Measurements from ENCODE around the gene WDR81. TPM values are rescaled to one million over a fixed set of nuclear protein-coding genes. Genes with fewer than 3 reads are reported as not detected.

Gene WDR81
- total RNA-seq, 1 donor from 2014 or later = 10.4 TPM

GRCh38 chr17:1750628-1751027 is 26.1 kb downstream of the WDR81 start:
- Histone ChIP-seq H3K27ac (ENCODE audit: low read depth, low read length) (no peak overlapping the region), H3K4me3 (ENCODE audit: low read length in 3 of 3) (no peak overlapping the region), H3K9me3 (ENCODE audit: control insufficient read depth in 3 of 3, low read length in 3 of 3) (no peaks in the 10 kb centered on the region), H3K4me1 (ENCODE audit: control insufficient read depth in 3 of 3, insufficient read depth in 3 of 3, low read length in 3 of 3) (peaks cover 9 to 18% (median 13%) of the 10 kb centered on the region in 3 donors), H3K27me3 (ENCODE audit: control insufficient read depth in 3 of 3, insufficient read depth in 3 of 3, low read length in 3 of 3) (no peaks in the 10 kb centered on the region), H3K9ac (ENCODE audit: low read depth in 1 of 3, low read length in 3 of 3) (no peak overlapping the region), H3K36me3 (ENCODE audit: control insufficient read depth in 3 of 3, insufficient read depth in 3 of 3, low read length in 3 of 3) (no peaks in the 10 kb centered on the region)

GRCh38 chr17:1752425-1753262 is 28.1 kb downstream of the WDR81 start:
- Histone ChIP-seq H3K27me3 (ENCODE audit: control insufficient read depth in 3 of 3, insufficient read depth in 3 of 3, low read length in 3 of 3) (no peaks in the 10 kb centered on the region), H3K4me3 (ENCODE audit: low read length in 3 of 3) (no peak overlapping the region), H3K9me3 (ENCODE audit: control insufficient read depth in 3 of 3, low read length in 3 of 3) (no peaks in the 10 kb centered on the region), H3K27ac (ENCODE audit: low read depth, low read length) (no peak overlapping the region), H3K36me3 (ENCODE audit: control insufficient read depth in 3 of 3, insufficient read depth in 3 of 3, low read length in 3 of 3) (no peaks in the 10 kb centered on the region), H3K4me1 (ENCODE audit: control insufficient read depth in 3 of 3, insufficient read depth in 3 of 3, low read length in 3 of 3) (peaks cover 13 to 16% (median 14%) of the 10 kb centered on the region in 3 donors), H3K9ac (ENCODE audit: low read depth in 1 of 3, low read length in 3 of 3) (no peak overlapping the region)

GRCh38 chr17:1753767-1754429 is 29.4 kb downstream of the WDR81 start:
- H3K4me3 ChIP-seq (ENCODE audit: low read length in 3 of 3) = no peak overlapping the region
- no peaks in the 10 kb centered on the region for H3K36me3 ChIP-seq (ENCODE audit: control insufficient read depth in 3 of 3, insufficient read depth in 3 of 3, low read length in 3 of 3)
- no peak overlapping the region for H3K9ac ChIP-seq (ENCODE audit: low read depth in 1 of 3, low read length in 3 of 3)
- no peaks in the 10 kb centered on the region for H3K9me3 ChIP-seq (ENCODE audit: control insufficient read depth in 3 of 3, low read length in 3 of 3)
- H3K27ac ChIP-seq (ENCODE audit: low read depth, low read length) = no peak overlapping the region
- peaks cover 13 to 16% (median 14%) of the 10 kb centered on the region in 3 donors for H3K4me1 ChIP-seq (ENCODE audit: control insufficient read depth in 3 of 3, insufficient read depth in 3 of 3, low read length in 3 of 3)
- H3K27me3 ChIP-seq (ENCODE audit: control insufficient read depth in 3 of 3, insufficient read depth in 3 of 3, low read length in 3 of 3) = no peaks in the 10 kb centered on the region

- Histone ChIP-seq H3K27ac (ENCODE audit: low read depth, low read length) (no peak overlapping the region), H3K9ac (ENCODE audit: low read depth in 1 of 3, low read length in 3 of 3) (no peak overlapping the region), H3K4me1 (ENCODE audit: control insufficient read depth in 3 of 3, insufficient read depth in 3 of 3, low read length in 3 of 3) (peaks cover 13 to 16% (median 14%) of the 10 kb centered on the region in 3 donors)
Observed at GRCh38 chr17:1754430-1755112, 30.1 kb downstream of the WDR81 start.

GRCh38 chr17:1755252-1755826 is 30.8 kb downstream of the WDR81 start:
- H3K4me1 ChIP-seq (ENCODE audit: control insufficient read depth in 3 of 3, insufficient read depth in 3 of 3, low read length in 3 of 3) = peaks cover 13 to 16% (median 14%) of the 10 kb centered on the region in 3 donors
- H3K36me3 ChIP-seq (ENCODE audit: control insufficient read depth in 3 of 3, insufficient read depth in 3 of 3, low read length in 3 of 3) = no peaks in the 10 kb centered on the region
- H3K27me3 ChIP-seq (ENCODE audit: control insufficient read depth in 3 of 3, insufficient read depth in 3 of 3, low read length in 3 of 3) = no peaks in the 10 kb centered on the region
- peak overlapping the region; percentile 1 for H3K27ac ChIP-seq (ENCODE audit: low read depth, low read length)
- H3K4me3 ChIP-seq (ENCODE audit: low read length in 3 of 3) = peak overlapping the region in 2 of 3 donors; percentile 10 to 29
- H3K9ac ChIP-seq (ENCODE audit: low read depth in 1 of 3, low read length in 3 of 3) = peak overlapping the region; percentile 32 to 68 (median 51)
- no peaks in the 10 kb centered on the region for H3K9me3 ChIP-seq (ENCODE audit: control insufficient read depth in 3 of 3, low read length in 3 of 3)

More at GRCh38 chr17:1754430-1755112, 30.1 kb downstream of the WDR81 start:
- H3K4me3 ChIP-seq (ENCODE audit: low read length in 3 of 3) = no peak overlapping the region
- no peaks in the 10 kb centered on the region for H3K27me3 ChIP-seq (ENCODE audit: control insufficient read depth in 3 of 3, insufficient read depth in 3 of 3, low read length in 3 of 3)
- H3K9me3 ChIP-seq (ENCODE audit: control insufficient read depth in 3 of 3, low read length in 3 of 3) = no peaks in the 10 kb centered on the region
- no peaks in the 10 kb centered on the region for H3K36me3 ChIP-seq (ENCODE audit: control insufficient read depth in 3 of 3, insufficient read depth in 3 of 3, low read length in 3 of 3)

- peak overlapping the region; percentile 32 to 68 (median 51) for H3K9ac ChIP-seq (ENCODE audit: low read depth in 1 of 3, low read length in 3 of 3)
- peaks cover 13 to 16% (median 14%) of the 10 kb centered on the region in 3 donors for H3K4me1 ChIP-seq (ENCODE audit: control insufficient read depth in 3 of 3, insufficient read depth in 3 of 3, low read length in 3 of 3)
- H3K27ac ChIP-seq (ENCODE audit: low read depth, low read length) = peak overlapping the region; percentile 1
- H3K27me3 ChIP-seq (ENCODE audit: control insufficient read depth in 3 of 3, insufficient read depth in 3 of 3, low read length in 3 of 3) = no peaks in the 10 kb centered on the region
- H3K9me3 ChIP-seq (ENCODE audit: control insufficient read depth in 3 of 3, low read length in 3 of 3) = no peaks in the 10 kb centered on the region
- H3K4me3 ChIP-seq (ENCODE audit: low read length in 3 of 3) = peak overlapping the region in 2 of 3 donors; percentile 10 to 45
- H3K36me3 ChIP-seq (ENCODE audit: control insufficient read depth in 3 of 3, insufficient read depth in 3 of 3, low read length in 3 of 3) = no peaks in the 10 kb centered on the region
Observed at GRCh38 chr17:1755827-1756262, 31.3 kb downstream of the WDR81 start.

- Histone ChIP-seq H3K9ac (ENCODE audit: low read depth in 1 of 3, low read length in 3 of 3) (no peak overlapping the region), H3K27ac (ENCODE audit: low read depth, low read length) (no peak overlapping the region), H3K9me3 (ENCODE audit: control insufficient read depth in 3 of 3, low read length in 3 of 3) (no peaks in the 10 kb centered on the region)
Observed at GRCh38 chr17:1758807-1759206, 34.3 kb downstream of the WDR81 start.

GRCh38 chr17:1759529-1759928 is 35.0 kb downstream of the WDR81 start:
- Histone ChIP-seq H3K4me1 (ENCODE audit: control insufficient read depth in 3 of 3, insufficient read depth in 3 of 3, low read length in 3 of 3) (peaks cover 28 to 48% (median 31%) of the 10 kb centered on the region in 3 donors), H3K36me3 (ENCODE audit: control insufficient read depth in 3 of 3, insufficient read depth in 3 of 3, low read length in 3 of 3) (peaks cover 0 to 3% (median 0%) of the 10 kb centered on the region in 3 donors), H3K9ac (ENCODE audit: low read depth in 1 of 3, low read length in 3 of 3) (no peak overlapping the region), H3K27me3 (ENCODE audit: control insufficient read depth in 3 of 3, insufficient read depth in 3 of 3, low read length in 3 of 3) (no peaks in the 10 kb centered on the region), H3K27ac (ENCODE audit: low read depth, low read length) (no peak overlapping the region), H3K9me3 (ENCODE audit: control insufficient read depth in 3 of 3, low read length in 3 of 3) (no peaks in the 10 kb centered on the region), H3K4me3 (ENCODE audit: low read length in 3 of 3) (no peak overlapping the region)

More at GRCh38 chr17:1758807-1759206, 34.3 kb downstream of the WDR81 start:
- Histone ChIP-seq H3K4me1 (ENCODE audit: control insufficient read depth in 3 of 3, insufficient read depth in 3 of 3, low read length in 3 of 3) (peaks cover 21 to 41% (median 23%) of the 10 kb centered on the region in 3 donors), H3K27me3 (ENCODE audit: control insufficient read depth in 3 of 3, insufficient read depth in 3 of 3, low read length in 3 of 3) (no peaks in the 10 kb centered on the region), H3K36me3 (ENCODE audit: control insufficient read depth in 3 of 3, insufficient read depth in 3 of 3, low read length in 3 of 3) (peaks cover 0 to 3% (median 0%) of the 10 kb centered on the region in 3 donors), H3K4me3 (ENCODE audit: low read length in 3 of 3) (no peak overlapping the region)

GRCh38 chr17:1762233-1762900 is 37.9 kb downstream of the WDR81 start:
- H3K4me1 ChIP-seq (ENCODE audit: control insufficient read depth in 3 of 3, insufficient read depth in 3 of 3, low read length in 3 of 3) = peaks cover 30 to 52% (median 36%) of the 10 kb centered on the region in 3 donors
- peaks cover 0 to 4% (median 0%) of the 10 kb centered on the region in 3 donors for H3K36me3 ChIP-seq (ENCODE audit: control insufficient read depth in 3 of 3, insufficient read depth in 3 of 3, low read length in 3 of 3)
- no peaks in the 10 kb centered on the region for H3K27me3 ChIP-seq (ENCODE audit: control insufficient read depth in 3 of 3, insufficient read depth in 3 of 3, low read length in 3 of 3)
- peak overlapping the region; percentile 84 to 100 (median 98) for H3K9ac ChIP-seq (ENCODE audit: low read depth in 1 of 3, low read length in 3 of 3)
- peak overlapping the region; percentile 91 to 95 (median 92) for H3K4me3 ChIP-seq (ENCODE audit: low read length in 3 of 3)
- peak overlapping the region; percentile 96 for H3K27ac ChIP-seq (ENCODE audit: low read depth, low read length)
- H3K9me3 ChIP-seq (ENCODE audit: control insufficient read depth in 3 of 3, low read length in 3 of 3) = no peaks in the 10 kb centered on the region
